Gastroesophageal sphincter (tissue), 4 donors: Measurements from ENCODE around the gene PIK3R5. TPM values are rescaled to one million over a fixed set of nuclear protein-coding genes. Genes with fewer than 3 reads are reported as not detected.

ENCODE experiments used
- ATAC-seq: fragments of 150-250 bp; one replicate; pipeline ENCODE4 v1.9.1; 2016; ENCODE audit warnings: mild to moderate bottlenecking, moderate library complexity
- H3K27ac ChIP-seq, 4 donors: fragments of 200-600 bp; sonication (generic) in 3 of 4; 1 replicate in 3 of 4; 2 replicates in 1 of 4; pipeline ENCODE4 v1.5.1; 2016 to 2019
- H3K27me3 ChIP-seq: fragments of 200-600 bp; sonication (generic); one replicate; pipeline ENCODE4 v1.5.1; 2019
- H3K36me3 ChIP-seq, 2 donors: fragments of 200-600 bp; sonication (generic); one replicate each; pipeline ENCODE4 v1.5.1; 2019; ENCODE audit warnings: control low read depth in 1 of 2
- H3K4me1 ChIP-seq, 3 donors: fragments of 200-600 bp; sonication (generic); 1 replicate in 2 of 3; 2 replicates in 1 of 3; pipeline ENCODE4 v1.5.1; 2016 to 2019; ENCODE audit warnings: control low read depth in 2 of 3
- H3K4me3 ChIP-seq, 2 donors: fragments of 200-600 bp; sonication (generic); one replicate each; pipeline ENCODE4 v1.5.1; 2019; ENCODE audit warnings: mild to moderate bottlenecking in 1 of 2, moderate library complexity in 1 of 2
- H3K9me3 ChIP-seq, 3 donors: fragments of 200-600 bp; sonication (generic); one replicate each; pipeline ENCODE4 v1.5.1; 2017 to 2019; ENCODE audit warnings: control low read depth in 2 of 3
- CTCF ChIP-seq, 4 experiments: fragments of 200-600 bp in 2 of 4; fragments of 450-650 bp in 2 of 4; sonication (generic) in 1 of 4; IDR thresholded peaks; one replicate each; pipeline ENCODE4 v1.5.1; 2017 to 2019; ENCODE audit warnings: antibody characterized with exemption in 4 of 4, mild to moderate bottlenecking in 2 of 4, moderate library complexity in 2 of 4
- EP300 ChIP-seq: sonication (generic); formaldehyde crosslinking; IDR thresholded peaks from one replicate; pipeline ENCODE4 v1.6.1; 2017; ENCODE audit warnings: antibody characterized with exemption, mild to moderate bottlenecking
- POLR2A ChIP-seq, 2 donors: fragments of 450-650 bp; IDR thresholded peaks; one replicate each; pipeline ENCODE4 v1.6.1; 2017; ENCODE audit warnings: antibody characterized with exemption in 2 of 2, mild to moderate bottlenecking in 2 of 2, moderate library complexity in 1 of 2
- POLR2AphosphoS5 ChIP-seq: sonication (generic); formaldehyde crosslinking; IDR thresholded peaks from one replicate; pipeline ENCODE4 v1.6.1; 2017; ENCODE audit warnings: antibody characterized with exemption
- WGBS, 2 donors: methylation state at CpG; one replicate each; pipeline ENCODE4 v1.1.5; 2018; ENCODE audit warnings: low coverage in 1 of 2; 5-methylcytosine and 5-hydroxymethylcytosine counted together
- total RNA-seq, 4 donors: library from RNA; depleted of rRNA; stranded (reverse); fragments of >200 nt; gene quantifications; one replicate each; pipeline ENCODE4 v1.1.0, GENCODE V29; 2016

PIK3R5 gene
- total RNA-seq, 4 donors from 2014 or later, result 8.9 to 13.1 (median 11.9) TPM

- Histone ChIP-seq H3K36me3 (no peaks in the 10 kb centered on the region), H3K9me3 (no peaks in the 10 kb centered on the region), H3K4me3 (no peak overlapping the region), H3K4me1 (peaks cover 0 to 6% (median 0%) of the 10 kb centered on the region in 3 donors), H3K27me3 (peaks cover 62% of the 10 kb centered on the region), H3K27ac (no peak overlapping the region)
- no peak for ATAC-seq
- TF ChIP-seq EP300, result no peak
- TF ChIP-seq POLR2AphosphoS5, result no peak
- no peak for TF ChIP-seq CTCF (IDR thresholded peaks at IDR 0.05)
- 70 to 73% methylated on average over 5 to 9 of the region's 10 CpGs for WGBS, 2 donors
Measured at GRCh38 chr17:8960325-8961140, 5.0 kb downstream of the PIK3R5 start.

- ATAC-seq, result no peak
- WGBS, 2 donors, result 90 to 92% methylated on average over 4 to 7 of the region's 9 CpGs
- H3K9me3 ChIP-seq, result no peaks in the 10 kb centered on the region
- H3K27ac ChIP-seq, result no peak overlapping the region
- H3K27me3 ChIP-seq, result peaks cover 51% of the 10 kb centered on the region
- H3K4me3 ChIP-seq, result no peak overlapping the region
- H3K4me1 ChIP-seq, result no peaks in the 10 kb centered on the region
- TF ChIP-seq POLR2A (IDR thresholded peaks at IDR 0.05) (no peak), POLR2AphosphoS5 (no peak), CTCF (IDR thresholded peaks at IDR 0.05) (no peak), EP300 (no peak)
- H3K36me3 ChIP-seq, result no peaks in the 10 kb centered on the region
Measured at GRCh38 chr17:8959312-8959918, 6.1 kb downstream of the PIK3R5 start.

GRCh38 chr17:8957721-8958120 lies 7.8 kb downstream of the PIK3R5 start:
- Histone ChIP-seq H3K27ac (no peak overlapping the region), H3K36me3 (no peaks in the 10 kb centered on the region), H3K4me3 (no peak overlapping the region), H3K9me3 (no peaks in the 10 kb centered on the region), H3K27me3 (peaks cover 36% of the 10 kb centered on the region), H3K4me1 (no peaks in the 10 kb centered on the region)
- ATAC-seq, result no peak
- WGBS, 2 donors, result 71 to 100% methylated on average over 6 to 8 of the region's 8 CpGs
- no peak for TF ChIP-seq POLR2AphosphoS5
- no peak for TF ChIP-seq EP300
- no peak for TF ChIP-seq POLR2A (IDR thresholded peaks at IDR 0.05)
- no peak for TF ChIP-seq CTCF (IDR thresholded peaks at IDR 0.05)

GRCh38 chr17:8956465-8956902 lies 9.0 kb downstream of the PIK3R5 start:
- Histone ChIP-seq H3K36me3 (no peaks in the 10 kb centered on the region), H3K4me3 (no peak overlapping the region), H3K9me3 (peaks cover 0 to 3% (median 0%) of the 10 kb centered on the region in 3 donors), H3K27me3 (peaks cover 30% of the 10 kb centered on the region), H3K4me1 (no peaks in the 10 kb centered on the region), H3K27ac (no peak overlapping the region)
- ATAC-seq, result no peak
- WGBS, 2 donors, result 44 to 60% methylated on average over 2 to 5 of the region's 5 CpGs
- no peak for TF ChIP-seq CTCF (IDR thresholded peaks at IDR 0.05)
- TF ChIP-seq POLR2AphosphoS5, result no peak
- no peak for TF ChIP-seq EP300
- no peak for TF ChIP-seq POLR2A (IDR thresholded peaks at IDR 0.05)
